ENCODE results near the gene MCM10.

- no peak for TF ChIP-seq CTCF (conservative IDR thresholded peaks at IDR 0.05; ENCODE audit: low read depth, low read length)
- no peak for TF ChIP-seq EZH2 (IDR thresholded peaks at IDR 0.05; ENCODE audit: low read length, unreplicated experiment)
These were observed 65.7 kb downstream of the MCM10 start for GRCh38 chr10:13227031-13227430.

Measured in PC-3 (cell line).